ENCODE data around the gene DHRS1.

DHRS1 gene

DNA sequence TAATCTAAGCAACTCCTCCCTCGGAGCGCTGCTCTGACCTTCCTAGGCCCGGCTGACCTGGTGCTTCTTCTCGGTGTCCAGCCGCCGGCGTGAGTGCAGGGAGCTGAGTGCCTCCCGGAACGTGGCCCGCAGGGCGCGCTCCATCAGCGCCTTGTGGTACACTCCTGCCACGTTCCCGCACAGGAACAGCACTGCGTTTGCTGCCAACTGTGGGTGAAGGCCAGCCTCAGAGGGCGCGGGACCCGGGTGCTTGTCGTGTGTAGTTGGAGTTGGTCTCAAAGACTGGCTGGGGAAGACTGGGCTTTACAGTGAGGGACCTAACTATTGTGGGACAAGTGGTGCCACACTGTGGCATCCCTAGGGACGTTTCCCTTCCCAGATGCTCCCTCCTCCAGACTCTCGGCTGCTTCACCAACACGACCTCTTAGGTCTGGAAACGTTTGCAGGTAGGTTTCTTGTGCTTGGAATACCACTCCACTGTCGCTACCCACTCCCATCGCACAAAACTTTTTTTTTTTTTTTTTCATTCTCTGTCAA, 32.2 kb upstream of the DHRS1 start (continued):
- TF ChIP-seq, protein P1, sequence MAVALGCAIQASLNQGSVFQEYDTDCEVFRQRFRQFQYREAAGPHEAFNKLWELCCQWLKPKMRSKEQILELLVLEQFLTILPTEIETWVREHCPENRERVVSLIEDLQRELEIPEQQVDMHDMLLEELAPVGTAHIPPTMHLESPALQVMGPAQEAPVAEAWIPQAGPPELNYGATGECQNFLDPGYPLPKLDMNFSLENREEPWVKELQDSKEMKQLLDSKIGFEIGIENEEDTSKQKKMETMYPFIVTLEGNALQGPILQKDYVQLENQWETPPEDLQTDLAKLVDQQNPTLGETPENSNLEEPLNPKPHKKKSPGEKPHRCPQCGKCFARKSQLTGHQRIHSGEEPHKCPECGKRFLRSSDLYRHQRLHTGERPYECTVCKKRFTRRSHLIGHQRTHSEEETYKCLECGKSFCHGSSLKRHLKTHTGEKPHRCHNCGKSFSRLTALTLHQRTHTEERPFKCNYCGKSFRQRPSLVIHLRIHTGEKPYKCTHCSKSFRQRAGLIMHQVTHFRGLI (tag by site-specific recombination; IDR thresholded peaks at IDR 0.05): no peak
- TF ChIP-seq, protein P2, sequence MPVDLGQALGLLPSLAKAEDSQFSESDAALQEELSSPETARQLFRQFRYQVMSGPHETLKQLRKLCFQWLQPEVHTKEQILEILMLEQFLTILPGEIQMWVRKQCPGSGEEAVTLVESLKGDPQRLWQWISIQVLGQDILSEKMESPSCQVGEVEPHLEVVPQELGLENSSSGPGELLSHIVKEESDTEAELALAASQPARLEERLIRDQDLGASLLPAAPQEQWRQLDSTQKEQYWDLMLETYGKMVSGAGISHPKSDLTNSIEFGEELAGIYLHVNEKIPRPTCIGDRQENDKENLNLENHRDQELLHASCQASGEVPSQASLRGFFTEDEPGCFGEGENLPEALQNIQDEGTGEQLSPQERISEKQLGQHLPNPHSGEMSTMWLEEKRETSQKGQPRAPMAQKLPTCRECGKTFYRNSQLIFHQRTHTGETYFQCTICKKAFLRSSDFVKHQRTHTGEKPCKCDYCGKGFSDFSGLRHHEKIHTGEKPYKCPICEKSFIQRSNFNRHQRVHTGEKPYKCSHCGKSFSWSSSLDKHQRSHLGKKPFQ (tag by site-specific recombination; IDR thresholded peaks at IDR 0.05): no peak
- TF ChIP-seq KLF1 (tag by site-specific recombination; IDR thresholded peaks at IDR 0.05): no peak
- TF ChIP-seq ZNF133 (tag by site-specific recombination; IDR thresholded peaks at IDR 0.05): no peak
- TF ChIP-seq, protein P3, sequence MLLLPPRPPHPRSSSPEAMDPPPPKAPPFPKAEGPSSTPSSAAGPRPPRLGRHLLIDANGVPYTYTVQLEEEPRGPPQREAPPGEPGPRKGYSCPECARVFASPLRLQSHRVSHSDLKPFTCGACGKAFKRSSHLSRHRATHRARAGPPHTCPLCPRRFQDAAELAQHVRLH (tag by site-specific recombination; IDR thresholded peaks at IDR 0.05): no peak
- TF ChIP-seq ZNF341 (tag by site-specific recombination; IDR thresholded peaks at IDR 0.05; ENCODE audit: low read depth): no peak
- TF ChIP-seq, protein P4, sequence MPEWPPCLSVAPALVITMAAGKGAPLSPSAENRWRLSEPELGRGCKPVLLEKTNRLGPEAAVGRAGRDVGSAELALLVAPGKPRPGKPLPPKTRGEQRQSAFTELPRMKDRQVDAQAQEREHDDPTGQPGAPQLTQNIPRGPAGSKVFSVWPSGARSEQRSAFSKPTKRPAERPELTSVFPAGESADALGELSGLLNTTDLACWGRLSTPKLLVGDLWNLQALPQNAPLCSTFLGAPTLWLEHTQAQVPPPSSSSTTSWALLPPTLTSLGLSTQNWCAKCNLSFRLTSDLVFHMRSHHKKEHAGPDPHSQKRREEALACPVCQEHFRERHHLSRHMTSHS (tag by site-specific recombination; IDR thresholded peaks at IDR 0.05): no peak
- TF ChIP-seq, protein P5, sequence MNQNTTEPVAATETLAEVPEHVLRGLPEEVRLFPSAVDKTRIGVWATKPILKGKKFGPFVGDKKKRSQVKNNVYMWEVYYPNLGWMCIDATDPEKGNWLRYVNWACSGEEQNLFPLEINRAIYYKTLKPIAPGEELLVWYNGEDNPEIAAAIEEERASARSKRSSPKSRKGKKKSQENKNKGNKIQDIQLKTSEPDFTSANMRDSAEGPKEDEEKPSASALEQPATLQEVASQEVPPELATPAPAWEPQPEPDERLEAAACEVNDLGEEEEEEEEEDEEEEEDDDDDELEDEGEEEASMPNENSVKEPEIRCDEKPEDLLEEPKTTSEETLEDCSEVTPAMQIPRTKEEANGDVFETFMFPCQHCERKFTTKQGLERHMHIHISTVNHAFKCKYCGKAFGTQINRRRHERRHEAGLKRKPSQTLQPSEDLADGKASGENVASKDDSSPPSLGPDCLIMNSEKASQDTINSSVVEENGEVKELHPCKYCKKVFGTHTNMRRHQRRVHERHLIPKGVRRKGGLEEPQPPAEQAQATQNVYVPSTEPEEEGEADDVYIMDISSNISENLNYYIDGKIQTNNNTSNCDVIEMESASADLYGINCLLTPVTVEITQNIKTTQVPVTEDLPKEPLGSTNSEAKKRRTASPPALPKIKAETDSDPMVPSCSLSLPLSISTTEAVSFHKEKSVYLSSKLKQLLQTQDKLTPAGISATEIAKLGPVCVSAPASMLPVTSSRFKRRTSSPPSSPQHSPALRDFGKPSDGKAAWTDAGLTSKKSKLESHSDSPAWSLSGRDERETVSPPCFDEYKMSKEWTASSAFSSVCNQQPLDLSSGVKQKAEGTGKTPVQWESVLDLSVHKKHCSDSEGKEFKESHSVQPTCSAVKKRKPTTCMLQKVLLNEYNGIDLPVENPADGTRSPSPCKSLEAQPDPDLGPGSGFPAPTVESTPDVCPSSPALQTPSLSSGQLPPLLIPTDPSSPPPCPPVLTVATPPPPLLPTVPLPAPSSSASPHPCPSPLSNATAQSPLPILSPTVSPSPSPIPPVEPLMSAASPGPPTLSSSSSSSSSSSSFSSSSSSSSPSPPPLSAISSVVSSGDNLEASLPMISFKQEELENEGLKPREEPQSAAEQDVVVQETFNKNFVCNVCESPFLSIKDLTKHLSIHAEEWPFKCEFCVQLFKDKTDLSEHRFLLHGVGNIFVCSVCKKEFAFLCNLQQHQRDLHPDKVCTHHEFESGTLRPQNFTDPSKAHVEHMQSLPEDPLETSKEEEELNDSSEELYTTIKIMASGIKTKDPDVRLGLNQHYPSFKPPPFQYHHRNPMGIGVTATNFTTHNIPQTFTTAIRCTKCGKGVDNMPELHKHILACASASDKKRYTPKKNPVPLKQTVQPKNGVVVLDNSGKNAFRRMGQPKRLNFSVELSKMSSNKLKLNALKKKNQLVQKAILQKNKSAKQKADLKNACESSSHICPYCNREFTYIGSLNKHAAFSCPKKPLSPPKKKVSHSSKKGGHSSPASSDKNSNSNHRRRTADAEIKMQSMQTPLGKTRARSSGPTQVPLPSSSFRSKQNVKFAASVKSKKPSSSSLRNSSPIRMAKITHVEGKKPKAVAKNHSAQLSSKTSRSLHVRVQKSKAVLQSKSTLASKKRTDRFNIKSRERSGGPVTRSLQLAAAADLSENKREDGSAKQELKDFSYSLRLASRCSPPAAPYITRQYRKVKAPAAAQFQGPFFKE (tag by site-specific recombination; IDR thresholded peaks at IDR 0.05; ENCODE audit: borderline replicate concordance): no peak
- TF ChIP-seq ZSCAN30 (tag by site-specific recombination; IDR thresholded peaks at IDR 0.05): no peak
- TF ChIP-seq ZNF169 (tag by site-specific recombination; IDR thresholded peaks at IDR 0.05): no peak

DNA sequence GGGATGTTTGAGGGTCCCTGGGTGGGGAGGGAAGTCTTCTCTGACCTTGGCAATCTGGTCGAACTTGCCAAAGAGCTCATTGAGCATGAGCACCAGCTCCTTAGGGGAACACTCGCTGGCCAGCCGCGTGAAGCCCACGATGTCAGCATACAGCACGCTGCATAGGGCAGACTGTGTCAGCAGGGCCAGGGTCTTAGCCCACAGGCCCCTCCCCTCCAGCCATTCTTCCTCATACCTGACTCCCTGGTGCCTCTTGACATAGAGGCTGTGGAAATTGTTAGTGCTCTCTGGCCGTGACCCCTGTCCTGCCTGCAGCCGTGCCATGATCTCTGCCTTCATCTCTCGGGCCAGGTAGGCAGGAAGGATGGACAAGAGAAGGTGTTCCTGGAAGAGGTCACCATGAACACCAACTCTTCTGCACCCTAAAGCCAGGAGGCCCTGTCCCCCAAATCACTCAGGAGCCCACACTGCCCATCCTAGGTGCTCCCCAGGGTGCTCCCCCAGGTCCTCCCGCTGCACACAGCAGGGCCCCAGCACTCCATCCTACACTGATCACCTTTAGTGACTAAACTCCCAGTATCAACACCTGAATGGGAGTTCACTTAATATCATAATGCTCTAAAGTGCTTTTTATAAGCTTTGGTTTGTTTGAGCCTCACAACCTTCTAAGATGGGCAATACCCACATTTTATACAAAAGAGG, 31.5 kb upstream of the DHRS1 start:
- Histone ChIP-seq H3K9me3 (ENCODE audit: control insufficient read depth, insufficient read depth, low read depth, low read length) (no peaks in the 10 kb centered on the region), H3K36me3 (ENCODE audit: control insufficient read depth in 2 of 2, insufficient read depth in 1 of 2, low read length in 2 of 2) (no peaks in the 10 kb centered on the region), H3K4me3 (ENCODE audit: low read depth, low read length) (no peak overlapping the region), H3K27ac (ENCODE audit: extremely low read depth, low read depth, low read length) (no peak overlapping the region), H3K4me1 (ENCODE audit: control insufficient read depth, insufficient read depth, low read length) (peaks cover 4% of the 10 kb centered on the region; the same call in 1 of the 2 replicates)
- ChIA-PET CTCF (interaction anchor here (0.5 to 16.9 kb wide), 6 partner anchors 13 to 317 kb away, joined by 3 to 468 read pairs (median 3); partner anchors contain the start of genes CBLN3 and KHNYN), POLR2A (no interaction called here)
- TF ChIP-seq SP2 (tag by site-specific recombination; IDR thresholded peaks at IDR 0.05) (no peak), ZNF302 (tag by site-specific recombination; IDR thresholded peaks at IDR 0.05; ENCODE audit: low read depth) (no peak), ZNF394 (tag by site-specific recombination; IDR thresholded peaks at IDR 0.05; ENCODE audit: borderline replicate concordance) (no peak), REPIN1 (tag by site-specific recombination; IDR thresholded peaks at IDR 0.05; ENCODE audit: low read depth) (no peak), ZNF354C (tag by site-specific recombination; IDR thresholded peaks at IDR 0.05; ENCODE audit: borderline replicate concordance, low read depth) (no peak)
- TF ChIP-seq, protein P6, sequence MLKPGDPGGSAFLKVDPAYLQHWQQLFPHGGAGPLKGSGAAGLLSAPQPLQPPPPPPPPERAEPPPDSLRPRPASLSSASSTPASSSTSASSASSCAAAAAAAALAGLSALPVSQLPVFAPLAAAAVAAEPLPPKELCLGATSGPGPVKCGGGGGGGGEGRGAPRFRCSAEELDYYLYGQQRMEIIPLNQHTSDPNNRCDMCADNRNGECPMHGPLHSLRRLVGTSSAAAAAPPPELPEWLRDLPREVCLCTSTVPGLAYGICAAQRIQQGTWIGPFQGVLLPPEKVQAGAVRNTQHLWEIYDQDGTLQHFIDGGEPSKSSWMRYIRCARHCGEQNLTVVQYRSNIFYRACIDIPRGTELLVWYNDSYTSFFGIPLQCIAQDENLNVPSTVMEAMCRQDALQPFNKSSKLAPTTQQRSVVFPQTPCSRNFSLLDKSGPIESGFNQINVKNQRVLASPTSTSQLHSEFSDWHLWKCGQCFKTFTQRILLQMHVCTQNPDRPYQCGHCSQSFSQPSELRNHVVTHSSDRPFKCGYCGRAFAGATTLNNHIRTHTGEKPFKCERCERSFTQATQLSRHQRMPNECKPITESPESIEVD (tag by site-specific recombination; IDR thresholded peaks at IDR 0.05): no peak

Data from HEK293 (cell line).